HG03108 (cell line): ENCODE measurements around the gene TTYH3.
"Not testable (repeated sequence)": the region's sequence is repeated elsewhere in the genome, so short reads cannot be mapped to it uniquely, and the experiment has no call there.

ENCODE experiments used
- ATAC-seq: cut with Tn5 transposase; IDR thresholded peaks from one replicate; pipeline ENCODE4 v1.9.1; 2021; ENCODE audit warnings: moderate library complexity; ENCODE audit not compliant: unreplicated experiment

Gene TTYH3

DNA sequence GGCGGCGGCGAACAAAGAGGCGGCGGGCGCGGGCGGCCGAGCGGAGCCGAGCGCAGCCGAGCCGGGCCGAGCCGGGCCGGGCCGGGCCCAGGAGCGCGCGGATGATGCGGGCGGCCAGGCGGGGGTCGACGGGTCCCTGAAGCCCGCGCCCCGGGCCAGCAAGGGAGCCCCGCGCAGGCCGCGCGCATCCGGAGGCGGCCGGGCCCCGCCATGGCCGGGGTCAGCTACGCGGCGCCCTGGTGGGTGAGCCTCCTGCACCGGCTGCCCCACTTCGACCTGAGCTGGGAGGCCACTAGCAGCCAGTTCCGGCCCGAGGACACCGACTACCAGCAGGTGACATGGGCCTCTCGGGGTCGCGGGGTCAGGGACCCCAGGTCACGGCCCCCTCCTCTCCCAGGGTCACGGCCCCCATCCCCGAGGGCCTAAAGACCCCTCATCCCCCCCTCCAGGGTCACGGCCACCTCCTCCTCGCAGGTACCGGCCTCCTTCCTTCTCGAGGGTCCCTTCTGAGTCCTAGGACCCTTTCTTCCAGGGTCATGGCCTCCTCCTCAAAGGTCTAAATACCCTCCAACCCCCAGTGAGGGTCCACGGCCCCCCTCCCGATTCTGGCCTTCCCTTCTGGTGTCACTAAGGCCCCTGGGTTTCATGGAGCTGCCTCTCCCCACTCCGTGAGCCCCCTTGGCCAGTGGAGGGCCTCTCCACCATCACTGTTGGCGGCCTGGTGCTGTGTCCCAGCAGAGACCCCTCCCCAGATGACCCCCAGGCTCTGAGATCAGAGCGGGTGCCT lies at the start of gene TTYH3:
TTYH3 (plus strand) TSS at position 41 of the 787 bp plus-strand sequence; CDS start at position 211, 170 bp downstream.
- peak; percentile 27 for ATAC-seq

- no peak for ATAC-seq
Measured at GRCh38 chr7:2582006-2582735, 49.6 kb upstream of the TTYH3 start.

GRCh38 chr7:2583798-2584580 lies 47.8 kb upstream of the TTYH3 start:
- no peak for ATAC-seq

GRCh38 chr7:2585446-2585845 lies 46.3 kb upstream of the TTYH3 start:
- no peak for ATAC-seq

DNA sequence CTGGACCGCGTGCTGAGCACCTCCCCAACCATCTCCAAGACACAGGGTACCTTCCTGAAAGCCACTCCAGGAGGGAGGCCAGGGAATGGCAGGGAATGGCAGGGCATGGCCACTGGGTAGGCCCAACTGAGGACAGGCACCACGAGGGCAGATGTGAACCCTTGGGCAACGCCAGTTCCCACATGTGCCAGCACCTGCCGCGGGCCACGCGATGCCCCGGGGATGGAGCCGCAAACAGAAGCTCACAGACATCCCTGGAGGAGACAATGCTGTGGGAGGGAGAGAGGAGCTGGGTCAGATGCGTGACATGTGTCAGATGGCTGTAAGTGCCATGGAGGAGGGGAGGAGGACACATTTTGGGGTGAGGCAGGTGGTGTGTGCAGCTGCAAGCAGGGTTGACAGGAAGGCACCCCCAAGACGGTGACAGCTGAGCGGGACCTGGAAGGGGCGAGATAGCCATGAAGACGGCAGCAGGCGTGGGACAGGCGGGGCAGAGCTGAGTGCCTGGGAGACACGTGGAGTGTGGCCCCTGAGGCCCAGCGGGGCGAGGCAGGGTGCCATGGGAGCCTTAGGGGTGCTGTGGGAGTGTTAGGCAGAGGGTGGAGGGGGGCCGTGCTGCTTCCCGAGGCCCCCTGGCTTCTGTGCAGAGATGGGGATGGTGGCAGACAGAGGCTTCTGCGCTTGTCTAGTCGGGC lies 45.3 kb upstream of the TTYH3 start:
- ATAC-seq = no peak

DNA sequence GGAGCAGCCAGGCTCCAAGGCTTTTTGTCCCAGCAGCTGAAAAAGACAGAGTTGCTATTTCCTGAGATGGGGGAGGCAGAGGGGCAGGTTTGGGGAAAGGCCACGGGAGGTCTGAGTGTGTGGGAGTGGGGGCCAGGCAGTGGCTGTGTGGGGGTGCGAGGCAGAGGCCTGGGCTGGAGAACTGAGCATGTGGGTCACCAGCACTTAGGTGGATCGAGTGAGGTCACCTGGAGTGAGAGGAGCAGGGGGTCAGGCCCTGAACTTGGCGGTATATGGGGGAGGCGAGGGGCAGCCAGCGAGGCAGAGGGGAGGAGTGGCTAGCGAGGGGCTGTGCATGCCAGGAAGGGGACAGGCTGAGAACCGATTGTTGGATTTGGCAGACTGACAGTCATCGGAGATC lies 44.7 kb upstream of the TTYH3 start:
- ATAC-seq = no peak

- no peak for ATAC-seq
Measured at GRCh38 chr7:2587778-2588177, 44.0 kb upstream of the TTYH3 start.

- ATAC-seq = no peak
Measured at GRCh38 chr7:2589341-2589740, 42.4 kb upstream of the TTYH3 start.

GRCh38 chr7:2589941-2590340 lies 41.8 kb upstream of the TTYH3 start:
- ATAC-seq = not testable (repeated sequence)

GRCh38 chr7:2592375-2592865 lies 39.4 kb upstream of the TTYH3 start:
- ATAC-seq = no peak

DNA sequence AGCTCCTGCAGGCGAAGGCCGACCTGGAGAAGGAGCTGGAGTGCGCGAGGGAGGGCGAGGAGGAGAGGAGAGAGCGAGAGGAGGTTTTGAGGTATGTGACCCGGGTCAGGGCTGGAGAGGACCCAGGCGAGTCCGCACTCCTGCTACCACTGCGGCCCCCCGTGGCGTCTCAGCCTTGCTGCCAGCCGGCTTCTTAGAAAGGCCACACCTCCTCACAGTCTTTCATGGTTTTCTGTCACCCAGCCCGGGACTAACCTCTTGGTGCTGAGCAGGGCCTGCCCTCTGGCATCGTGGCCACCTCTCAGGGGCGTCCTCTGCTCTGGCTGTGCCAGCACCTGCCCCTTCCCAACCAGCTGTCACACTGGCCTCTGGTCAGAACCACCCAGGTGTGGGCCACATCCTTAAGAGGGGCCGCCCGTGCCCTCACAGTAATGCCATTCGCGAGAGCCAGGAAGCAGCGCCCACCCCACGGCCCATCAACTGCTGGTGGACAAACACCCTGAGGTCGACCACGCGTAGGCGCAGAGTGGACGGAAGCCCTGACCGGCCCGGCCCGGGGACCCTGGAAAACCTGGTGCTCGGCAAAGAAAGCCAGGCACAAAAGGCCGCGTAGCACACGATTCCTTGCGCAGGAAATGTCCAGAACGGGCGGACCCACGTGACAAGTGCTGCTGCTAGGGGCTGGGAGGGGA lies 38.6 kb upstream of the TTYH3 start:
- no peak for ATAC-seq

GRCh38 chr7:2594599-2594998 lies 37.2 kb upstream of the TTYH3 start:
- no peak for ATAC-seq

DNA sequence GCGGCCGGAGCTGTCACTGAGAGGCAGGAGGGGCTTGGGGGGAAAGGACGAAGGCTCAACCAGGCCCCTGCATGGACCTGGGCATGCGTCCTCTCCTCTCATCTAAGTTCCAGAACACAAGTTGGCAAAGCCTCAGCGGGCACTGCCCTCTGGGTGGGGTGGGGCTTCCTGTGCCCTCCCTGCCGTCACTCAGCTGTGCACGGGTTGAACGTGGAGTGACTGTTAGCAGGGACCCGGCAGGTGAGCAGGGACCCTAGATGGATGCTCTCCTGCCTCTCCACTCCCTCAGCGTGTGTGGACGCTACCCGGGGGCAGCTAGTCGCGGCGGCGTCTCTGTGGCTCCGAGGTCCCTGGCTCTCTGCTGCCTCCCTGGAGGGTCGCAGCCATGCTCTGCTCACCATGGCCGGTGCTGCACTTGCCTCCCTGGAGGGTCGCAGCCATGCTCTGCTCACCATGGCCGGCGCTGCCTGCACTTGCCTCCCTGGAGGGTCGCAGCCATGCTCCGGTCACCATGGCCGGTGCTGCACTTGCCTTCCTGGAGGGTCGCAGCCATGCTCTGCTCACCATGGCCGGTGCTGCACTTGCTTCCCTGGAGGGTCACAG lies 36.4 kb upstream of the TTYH3 start:
- ATAC-seq = no peak

DNA sequence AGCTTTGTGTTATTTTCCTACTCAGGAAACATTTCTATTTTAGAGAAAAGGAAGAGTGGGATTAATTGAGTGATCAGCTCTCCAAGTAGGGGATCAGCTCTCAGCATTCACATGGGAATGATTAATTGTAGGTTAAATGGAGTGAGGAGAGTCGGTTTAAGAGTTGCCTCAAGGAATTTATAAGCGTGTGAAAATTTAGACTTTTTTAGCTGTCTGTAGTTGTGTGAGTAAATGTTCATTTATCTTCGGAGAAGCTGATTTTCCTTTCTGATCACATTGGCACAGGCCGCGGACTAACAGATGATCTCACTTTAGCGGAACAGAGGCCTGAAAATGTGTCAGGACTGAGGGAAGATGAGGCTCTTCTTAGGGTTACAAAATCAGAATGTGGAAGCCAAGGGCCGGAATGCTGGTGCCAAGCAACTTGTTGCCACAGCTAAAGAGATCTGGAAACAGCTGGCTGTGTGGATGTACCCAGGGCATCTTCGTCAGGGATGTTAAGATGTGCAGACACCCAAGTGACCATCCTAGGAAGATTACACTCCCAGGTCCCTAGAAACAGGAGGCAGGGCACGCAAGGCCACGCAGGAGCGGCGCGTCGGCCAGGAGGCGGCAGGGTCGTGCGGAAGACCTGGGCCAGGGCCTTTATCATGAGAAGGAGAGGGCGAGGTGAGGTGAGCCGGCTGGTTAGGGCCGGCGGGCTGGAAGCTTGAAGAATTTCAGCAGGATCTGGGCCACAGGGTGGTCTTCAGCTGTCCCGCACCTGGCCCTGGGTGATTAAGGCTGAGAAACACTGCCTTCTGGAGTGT lies 35.1 kb upstream of the TTYH3 start:
- ATAC-seq = no peak

GRCh38 chr7:2597273-2597640 lies 34.5 kb upstream of the TTYH3 start:
- no peak for ATAC-seq

GRCh38 chr7:2598154-2598823 lies 33.5 kb upstream of the TTYH3 start:
- no peak for ATAC-seq

- no peak for ATAC-seq
Measured at GRCh38 chr7:2601065-2601464, 30.7 kb upstream of the TTYH3 start.

DNA sequence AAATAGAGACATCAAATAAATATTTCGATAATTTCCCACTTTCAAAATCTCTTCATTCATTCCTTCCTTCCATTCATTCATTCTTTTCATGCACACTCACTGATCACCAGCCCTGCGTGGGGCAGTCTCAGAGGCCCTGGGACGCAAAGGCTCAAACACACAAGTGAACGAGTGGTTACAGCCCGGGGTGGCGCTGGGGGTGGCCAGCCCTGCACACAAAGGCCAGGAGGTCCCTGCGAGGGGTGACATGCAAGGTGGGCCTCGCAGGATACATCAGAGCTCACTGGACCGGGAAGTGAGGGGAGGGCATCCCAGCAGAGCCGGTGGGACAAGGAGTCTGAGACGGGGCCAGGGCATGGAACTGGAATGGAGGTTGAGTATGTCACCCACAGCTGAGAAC lies 29.9 kb upstream of the TTYH3 start:
- no peak for ATAC-seq
